GM21723 (cell line): Measurements from ENCODE around the gene KRTAP10-3.
"Not testable (repeated sequence)": the region's sequence is repeated elsewhere in the genome, so short reads cannot be mapped to it uniquely, and the experiment has no call there.

ENCODE experiments used
- ATAC-seq: cut with Tn5 transposase; IDR thresholded peaks from one replicate; pipeline ENCODE4 v1.9.1; 2021; ENCODE audit warnings: mild to moderate bottlenecking, moderate library complexity; ENCODE audit not compliant: unreplicated experiment

KRTAP10-3 gene

DNA sequence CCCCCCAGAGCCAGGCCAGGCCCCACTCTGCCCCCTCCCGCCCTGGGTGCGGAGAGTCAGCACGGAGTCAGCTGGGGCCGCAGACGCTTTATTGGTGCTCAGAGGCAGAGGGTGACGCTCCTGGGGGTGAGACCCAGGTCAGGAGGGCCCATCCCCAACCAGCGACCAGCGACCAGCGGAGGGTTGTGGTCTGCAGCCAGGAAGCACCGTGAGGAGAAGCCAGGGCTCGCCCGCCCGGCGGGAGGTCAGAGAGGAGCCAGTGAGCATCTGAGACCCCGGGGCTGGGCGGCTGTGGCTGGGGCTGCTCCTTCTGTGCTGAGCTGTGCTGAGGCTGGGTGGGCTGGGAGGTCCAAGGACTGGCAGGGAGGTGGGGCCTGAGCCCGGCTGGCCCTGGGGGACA, 8.3 kb downstream of the KRTAP10-3 start:
- not testable (repeated sequence) for ATAC-seq

- no peak for ATAC-seq
Measured at GRCh38 chr21:44549525-44550211, 8.9 kb downstream of the KRTAP10-3 start.

DNA sequence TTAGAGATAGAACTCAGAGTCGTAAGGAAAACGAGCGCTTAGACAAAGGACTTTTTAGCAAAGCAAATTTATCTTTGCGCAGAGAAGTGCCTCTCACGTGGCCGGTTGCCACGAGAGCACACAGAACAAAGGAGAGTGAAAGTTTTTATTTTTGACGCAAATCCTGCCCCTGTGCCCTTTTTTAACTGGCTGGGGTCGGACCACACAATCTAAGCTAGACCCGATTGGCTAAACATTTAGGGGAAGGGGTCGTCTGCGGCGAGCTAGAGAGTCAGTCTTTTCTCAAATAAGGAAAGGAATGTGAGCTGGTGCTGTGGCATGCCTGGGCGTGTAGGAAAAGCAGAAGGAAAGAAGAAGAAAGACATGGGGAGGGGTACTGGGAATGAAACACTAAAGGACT, 9.7 kb downstream of the KRTAP10-3 start:
- ATAC-seq: no peak

- ATAC-seq: no peak
Measured at GRCh38 chr21:44548381-44548780, 10.2 kb downstream of the KRTAP10-3 start.

GRCh38 chr21:44547656-44548331, 10.8 kb downstream of the KRTAP10-3 start:
- ATAC-seq: no peak

DNA sequence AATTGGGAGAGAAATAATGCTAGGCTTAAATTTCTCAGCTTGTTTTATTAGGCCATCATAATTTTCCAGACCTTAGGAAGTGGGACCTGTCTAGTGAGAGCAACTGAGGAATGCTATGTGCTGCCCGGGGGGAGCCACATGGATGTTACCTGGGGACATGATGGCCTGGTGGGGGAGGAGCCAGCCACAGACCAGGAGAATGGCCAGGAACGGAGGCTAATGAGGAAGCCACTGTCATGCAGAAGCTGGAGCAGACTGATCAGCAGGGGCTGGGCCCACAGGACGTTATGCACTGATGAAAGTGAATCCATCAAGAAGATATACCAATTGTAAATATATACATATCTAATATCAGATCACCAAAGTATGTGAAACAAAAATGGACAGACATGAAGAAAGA, 14.0 kb downstream of the KRTAP10-3 start:
- ATAC-seq: no peak

DNA sequence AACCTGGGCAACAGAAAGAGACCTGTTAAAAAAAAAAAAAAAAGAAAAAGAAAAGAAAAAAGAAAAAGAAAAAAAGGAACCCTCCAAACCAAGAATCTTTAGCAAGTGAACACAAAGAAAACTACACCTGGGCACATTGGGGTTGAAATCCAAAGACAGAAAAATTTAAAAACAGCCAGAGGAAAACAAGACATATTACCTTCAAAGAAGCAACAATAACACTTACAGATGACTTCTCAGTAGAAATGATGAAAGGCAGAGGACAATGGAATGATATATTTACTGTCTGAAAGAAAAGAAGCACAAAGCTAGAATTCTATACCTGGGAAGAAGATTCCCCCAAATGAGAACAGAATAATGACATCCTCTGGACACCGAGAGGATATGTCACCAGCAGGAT, 15.9 kb downstream of the KRTAP10-3 start:
- no peak for ATAC-seq

GRCh38 chr21:44540741-44541288, 17.8 kb downstream of the KRTAP10-3 start:
- ATAC-seq: no peak

- no peak for ATAC-seq
Measured at GRCh38 chr21:44539991-44540666, 18.5 kb downstream of the KRTAP10-3 start, which contains the start of gene KRTAP10-1. KRTAP10-1 (minus strand) TSS chr21:44540195; CDS start chr21:44540150, 45 bp downstream.

DNA sequence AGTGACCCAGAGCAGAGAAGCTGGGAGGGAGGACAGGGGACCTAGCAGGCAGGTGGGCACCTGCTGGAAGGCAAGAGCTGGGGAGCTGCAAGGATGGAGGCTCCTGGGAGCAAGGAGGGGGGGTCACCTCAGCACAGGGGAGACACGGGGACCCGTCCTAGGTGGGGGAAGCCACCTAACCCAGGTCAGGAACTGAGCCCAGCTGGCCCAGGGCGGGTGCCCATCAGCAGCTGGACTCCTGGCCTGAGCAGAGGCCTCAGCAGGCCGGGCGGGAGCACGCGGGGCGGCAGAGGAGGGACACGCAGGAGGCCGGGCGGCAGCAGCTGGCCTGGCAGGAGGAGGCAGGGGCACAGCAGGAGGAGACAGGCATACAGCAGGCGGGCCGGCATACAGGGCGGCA, 19.5 kb downstream of the KRTAP10-3 start:
- ATAC-seq: no peak

- ATAC-seq: no peak
Measured at GRCh38 chr21:44537930-44538911, 20.4 kb downstream of the KRTAP10-3 start.

- no peak for ATAC-seq
Measured at GRCh38 chr21:44535963-44536362, 22.6 kb downstream of the KRTAP10-3 start.

DNA sequence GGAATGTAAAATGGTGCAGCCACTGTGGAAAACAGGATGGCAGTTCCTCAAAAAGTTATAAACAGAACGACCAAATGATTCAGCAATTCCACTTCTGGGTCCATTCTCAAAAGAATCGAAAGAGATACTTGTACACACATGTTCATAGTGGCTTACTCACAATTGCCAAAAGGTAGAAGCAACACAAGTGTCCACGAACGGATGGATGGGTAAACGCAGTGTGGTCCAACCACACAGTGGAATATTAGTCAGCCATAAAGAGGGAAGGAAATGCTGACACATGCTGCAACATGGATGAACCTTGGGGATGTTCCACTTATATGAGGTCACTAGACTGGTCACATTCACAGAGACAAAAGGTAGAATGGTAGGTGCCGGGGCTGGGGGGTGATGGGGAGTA, 23.9 kb downstream of the KRTAP10-3 start:
- no peak for ATAC-seq

DNA sequence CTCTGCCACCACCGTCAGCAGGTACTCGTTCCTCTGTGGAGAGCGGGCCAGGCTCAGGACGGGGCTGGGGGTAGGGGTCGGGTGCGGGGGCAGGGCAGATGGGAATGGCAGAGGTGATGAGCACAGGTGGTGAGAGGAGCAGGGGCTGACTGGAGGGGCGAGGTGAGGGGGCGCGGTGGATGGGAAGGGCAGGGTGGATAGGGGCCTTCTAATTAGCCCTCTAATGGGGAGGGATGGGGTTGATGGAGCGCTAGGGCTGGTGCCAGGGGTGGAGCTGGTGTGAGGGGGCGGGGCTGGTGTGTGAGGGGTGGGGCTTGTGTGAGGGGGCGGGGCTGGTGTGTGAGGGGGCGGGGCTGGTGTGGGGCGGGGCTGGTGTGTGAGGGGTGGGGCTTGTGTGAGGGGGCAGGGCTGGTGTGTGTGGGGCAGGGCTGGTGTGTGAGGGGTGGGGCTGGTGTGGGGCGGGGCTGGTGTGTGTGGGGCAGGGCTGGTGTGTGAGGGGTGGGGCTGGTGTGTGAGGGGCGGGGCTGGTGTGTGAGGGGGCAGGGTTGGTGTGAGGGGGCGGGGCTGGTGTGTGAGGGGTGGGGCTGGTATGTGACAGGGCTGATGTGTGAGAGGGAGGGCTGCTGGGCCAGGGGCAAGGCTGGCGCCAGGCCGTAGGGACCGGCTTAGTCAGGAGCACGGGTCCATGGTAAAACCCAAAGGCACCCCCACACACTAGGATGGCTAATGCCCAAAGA, 24.5 kb downstream of the KRTAP10-3 start:
- ATAC-seq: no peak

DNA sequence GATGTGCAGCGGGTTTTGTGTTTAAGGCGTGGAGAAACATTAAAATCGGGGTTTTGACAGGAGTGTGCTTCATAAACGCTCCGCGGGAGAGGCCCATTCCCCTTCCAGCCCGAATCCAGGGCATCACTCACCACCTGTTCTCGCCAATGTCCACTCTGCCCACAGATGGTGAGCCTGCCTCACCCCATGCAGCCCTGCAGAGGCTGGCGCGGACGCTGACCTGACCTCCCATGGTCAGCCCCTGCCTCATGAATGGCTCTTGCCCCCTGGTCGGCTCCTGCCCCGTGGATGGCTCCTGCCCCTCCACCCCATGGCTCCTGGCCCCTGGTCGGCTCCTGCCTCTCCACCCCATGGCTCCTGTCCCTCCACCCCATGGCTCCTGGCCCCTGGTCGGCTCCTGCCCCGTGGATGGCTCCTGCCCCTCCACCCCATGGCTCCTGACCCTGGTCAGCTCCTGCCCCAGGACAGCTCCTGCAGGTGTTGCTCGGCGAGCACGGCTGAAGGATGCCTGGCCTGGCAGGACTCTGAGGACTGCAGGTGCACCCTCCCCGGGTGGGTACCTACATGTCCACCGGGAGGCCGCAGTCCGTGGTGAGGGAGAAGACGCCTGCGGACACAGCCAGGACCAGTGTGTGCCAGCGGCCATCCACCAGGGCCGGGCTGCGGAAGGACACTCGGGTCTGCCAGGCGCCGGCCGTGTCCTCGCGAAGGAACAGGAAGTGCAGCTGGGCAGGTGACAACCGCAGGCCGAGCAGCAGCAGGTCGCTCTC, 25.3 kb downstream of the KRTAP10-3 start:
- ATAC-seq: no peak

GRCh38 chr21:44532712-44533111, 25.9 kb downstream of the KRTAP10-3 start:
- no peak for ATAC-seq

- ATAC-seq: no peak
Measured at GRCh38 chr21:44531606-44532564, 26.7 kb downstream of the KRTAP10-3 start.
